GM04503 (cell line): ENCODE results near the gene NLRP1.

Experiments used
- DNase-seq: peaks from one replicate; pipeline ENCODE4 v3.0.0-alpha.2; 2012; ENCODE audit warnings: low read depth

The NLRP1 gene

DNA sequence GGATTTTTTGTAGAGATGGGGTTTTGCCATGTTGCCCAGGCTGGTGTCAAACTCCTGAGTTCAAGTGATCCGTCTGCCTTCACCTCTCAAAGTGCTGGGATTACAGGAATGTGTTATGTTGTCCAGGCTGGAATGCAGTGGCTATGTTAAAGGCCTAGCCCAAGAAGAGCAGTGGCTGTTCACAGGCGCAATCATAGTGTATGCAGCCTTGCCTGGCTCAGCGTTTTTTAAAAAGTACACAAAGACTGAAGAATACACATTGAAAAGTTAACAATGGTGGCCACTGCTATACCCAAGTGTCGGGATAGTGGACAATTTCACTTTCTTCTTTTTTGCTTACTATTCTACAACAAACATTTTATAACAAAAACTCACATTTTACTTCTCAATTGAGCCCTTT, 105.3 kb downstream of the NLRP1 start:
- DNase-seq, result no peak

GRCh38 chr17:5473906-5474305, 110.4 kb downstream of the NLRP1 start:
- no peak for DNase-seq

- no peak for DNase-seq
Measured at GRCh38 chr17:5472511-5472910, 111.8 kb downstream of the NLRP1 start.

- DNase-seq, result no peak
Measured at GRCh38 chr17:5468075-5468473, 116.2 kb downstream of the NLRP1 start.

DNA sequence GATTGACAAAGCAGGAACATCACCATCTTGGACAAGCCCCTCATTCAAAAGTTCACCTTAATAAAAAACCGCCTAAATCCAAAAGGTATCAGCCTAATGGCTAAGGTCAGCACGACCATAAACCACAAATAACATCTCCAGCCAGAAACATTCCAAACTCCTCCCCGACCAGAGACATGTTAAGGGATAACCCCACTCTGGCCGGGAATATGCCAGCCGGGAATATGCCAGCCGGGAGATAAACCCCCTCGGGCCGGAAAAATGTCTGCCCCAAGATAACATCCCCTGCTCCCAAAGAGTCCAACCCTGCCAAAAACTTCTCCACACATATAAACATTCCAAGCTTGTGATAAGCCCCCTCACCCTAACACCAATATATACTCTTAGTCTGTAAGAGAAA, 116.9 kb downstream of the NLRP1 start:
- no peak for DNase-seq

DNA sequence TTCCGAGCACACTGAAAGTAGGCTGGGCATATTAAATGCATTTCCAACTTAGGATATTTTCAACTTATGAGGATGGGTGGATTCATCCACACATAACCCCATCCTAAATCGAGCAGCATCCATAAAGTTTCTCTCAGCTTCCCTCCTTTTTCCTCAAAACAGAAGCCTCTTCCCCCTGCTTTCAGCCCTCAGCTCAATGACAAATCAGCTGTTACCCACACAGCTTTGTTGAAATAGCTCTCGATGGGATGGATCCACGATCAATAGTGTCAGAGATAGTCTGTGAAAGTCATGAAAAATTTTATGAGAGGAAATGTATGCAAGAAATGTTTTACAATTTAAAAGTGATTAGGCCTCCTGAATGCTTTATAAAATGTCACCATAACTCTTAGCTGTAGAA, 118.0 kb downstream of the NLRP1 start:
- no peak for DNase-seq

DNA sequence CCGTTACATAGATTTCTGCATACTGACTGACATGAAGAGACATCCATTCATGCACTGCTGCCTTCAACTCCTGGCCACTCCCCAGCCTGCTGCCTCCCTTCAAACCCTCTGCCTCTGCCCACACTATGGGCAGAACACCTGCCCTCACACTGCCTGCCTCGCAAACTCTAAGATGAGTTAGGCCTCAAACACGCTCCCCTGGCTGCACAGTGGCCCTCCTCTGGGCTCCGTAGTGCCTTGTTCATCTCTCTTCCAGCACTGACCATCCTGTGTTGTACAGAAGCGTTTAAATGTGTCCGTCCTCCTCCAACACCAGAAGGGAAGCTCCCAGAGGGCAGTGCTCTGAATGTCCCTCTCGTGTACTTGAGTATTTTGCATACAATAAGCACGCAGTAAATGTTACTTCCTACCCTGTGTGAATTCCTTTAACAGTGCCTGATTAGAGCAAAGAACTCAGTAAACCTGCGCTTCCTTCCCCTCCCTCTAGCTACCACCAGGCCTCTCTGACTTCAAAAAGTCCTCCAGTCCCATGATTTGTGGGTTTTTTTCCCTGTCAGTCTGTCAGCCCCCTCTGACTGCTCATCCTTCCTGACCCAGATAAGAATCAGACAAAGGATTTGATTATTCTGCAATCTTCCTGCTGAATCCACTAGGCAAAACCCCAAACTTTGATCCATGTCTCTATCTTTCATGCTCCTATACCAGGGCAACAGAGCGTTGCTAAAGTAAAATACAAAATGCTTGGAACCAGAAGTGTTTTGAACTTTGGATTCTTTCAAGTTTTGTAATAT, 119.4 kb downstream of the NLRP1 start:
- no peak for DNase-seq
